Prostate gland (tissue), 2 donors: Measurements from ENCODE around the gene TAPT1. TPM values are rescaled to one million over a fixed set of nuclear protein-coding genes. Genes with fewer than 3 reads are reported as not detected.

Experiments used
- DNase-seq: peaks from one replicate; pipeline ENCODE4 v3.0.0-alpha.2; 2019; ENCODE audit warnings: low spot score
- H3K27ac ChIP-seq, 2 donors: fragments of 200-600 bp; sonication (generic); 2 replicates each; pipeline ENCODE4 v1.5.1; 2017 to 2019
- H3K27me3 ChIP-seq: fragments of 200-600 bp; sonication (generic); replicated peaks from 2 replicates; pipeline ENCODE4 v1.5.1; 2019; ENCODE audit not compliant: insufficient read depth
- H3K36me3 ChIP-seq, 2 donors: fragments of 200-600 bp; sonication (generic); 1 replicate in 1 of 2; 2 replicates in 1 of 2; pipeline versions ENCODE4 v1.5.1 to v1.8.1; 2017 to 2019
- H3K4me1 ChIP-seq: fragments of 200-600 bp; sonication (generic); replicated peaks from 2 replicates; pipeline ENCODE4 v1.5.1; 2019
- H3K4me3 ChIP-seq, 2 donors: fragments of 200-600 bp; sonication (generic); 2 replicates each; pipeline ENCODE4 v1.5.1; 2017 to 2019
- H3K9me3 ChIP-seq: fragments of 200-600 bp; sonication (generic); 2 replicates; pipeline ENCODE4 v1.5.1; 2017
- POLR2A ChIP-seq: fragments of 450-650 bp; IDR thresholded peaks from one replicate; pipeline ENCODE4 v1.6.1; 2016; ENCODE audit warnings: antibody characterized with exemption, mild to moderate bottlenecking
- POLR2AphosphoS5 ChIP-seq: sonication (generic); formaldehyde crosslinking; IDR thresholded peaks from one replicate; pipeline ENCODE4 v1.6.1; 2017; ENCODE audit warnings: antibody characterized with exemption
- WGBS: methylation state at CpG from one replicate; pipeline ENCODE4 v1.1.5; 2018; 5-methylcytosine and 5-hydroxymethylcytosine counted together
- intact Hi-C: fragments of 100-400 bp; cut with DNase I; formaldehyde crosslinking; loops from one replicate; pipeline ENCODE4 v1.14.2; 2022
- total RNA-seq, 2 donors: library from RNA; depleted of rRNA; stranded (reverse); fragments of >200 nt; gene quantifications; one replicate each; pipeline ENCODE4 v1.1.0, GENCODE V29; 2016
- TF ChIP-seq, protein P1 (sequence below), 4 experiments: fragments of 200-600 bp in 2 of 4; fragments of 450-650 bp in 2 of 4; sonication (generic) in 2 of 4; IDR thresholded peaks; 1 replicate in 3 of 4; 2 replicates in 1 of 4; pipeline ENCODE4 v1.5.1; 2016 to 2019; ENCODE audit warnings: antibody characterized with exemption in 4 of 4, mild to moderate bottlenecking in 2 of 4, moderate library complexity in 2 of 4

The TAPT1 gene
- total RNA-seq, 2 donors from 2014 or later, result 16.2 to 48.6 TPM

- H3K9me3 ChIP-seq, result no peaks in the 10 kb centered on the region
- H3K27me3 ChIP-seq, result no peaks in the 10 kb centered on the region
- no peak for DNase-seq
- H3K27ac ChIP-seq, result no peak overlapping the region
- TF ChIP-seq POLR2AphosphoS5 (no peak), POLR2A (no peak)
- TF ChIP-seq, protein P1, sequence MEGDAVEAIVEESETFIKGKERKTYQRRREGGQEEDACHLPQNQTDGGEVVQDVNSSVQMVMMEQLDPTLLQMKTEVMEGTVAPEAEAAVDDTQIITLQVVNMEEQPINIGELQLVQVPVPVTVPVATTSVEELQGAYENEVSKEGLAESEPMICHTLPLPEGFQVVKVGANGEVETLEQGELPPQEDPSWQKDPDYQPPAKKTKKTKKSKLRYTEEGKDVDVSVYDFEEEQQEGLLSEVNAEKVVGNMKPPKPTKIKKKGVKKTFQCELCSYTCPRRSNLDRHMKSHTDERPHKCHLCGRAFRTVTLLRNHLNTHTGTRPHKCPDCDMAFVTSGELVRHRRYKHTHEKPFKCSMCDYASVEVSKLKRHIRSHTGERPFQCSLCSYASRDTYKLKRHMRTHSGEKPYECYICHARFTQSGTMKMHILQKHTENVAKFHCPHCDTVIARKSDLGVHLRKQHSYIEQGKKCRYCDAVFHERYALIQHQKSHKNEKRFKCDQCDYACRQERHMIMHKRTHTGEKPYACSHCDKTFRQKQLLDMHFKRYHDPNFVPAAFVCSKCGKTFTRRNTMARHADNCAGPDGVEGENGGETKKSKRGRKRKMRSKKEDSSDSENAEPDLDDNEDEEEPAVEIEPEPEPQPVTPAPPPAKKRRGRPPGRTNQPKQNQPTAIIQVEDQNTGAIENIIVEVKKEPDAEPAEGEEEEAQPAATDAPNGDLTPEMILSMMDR (IDR thresholded peaks at IDR 0.05), result no peak
- no peaks in the 10 kb centered on the region for H3K4me1 ChIP-seq
- no peak overlapping the region for H3K4me3 ChIP-seq
- no peaks in the 10 kb centered on the region for H3K36me3 ChIP-seq
- intact Hi-C loops, result no loop called here
- WGBS, result 39% methylated on average over 2 of the region's 2 CpGs
Observed at GRCh38 chr4:16118090-16118489, 108.2 kb downstream of the TAPT1 start.

DNA sequence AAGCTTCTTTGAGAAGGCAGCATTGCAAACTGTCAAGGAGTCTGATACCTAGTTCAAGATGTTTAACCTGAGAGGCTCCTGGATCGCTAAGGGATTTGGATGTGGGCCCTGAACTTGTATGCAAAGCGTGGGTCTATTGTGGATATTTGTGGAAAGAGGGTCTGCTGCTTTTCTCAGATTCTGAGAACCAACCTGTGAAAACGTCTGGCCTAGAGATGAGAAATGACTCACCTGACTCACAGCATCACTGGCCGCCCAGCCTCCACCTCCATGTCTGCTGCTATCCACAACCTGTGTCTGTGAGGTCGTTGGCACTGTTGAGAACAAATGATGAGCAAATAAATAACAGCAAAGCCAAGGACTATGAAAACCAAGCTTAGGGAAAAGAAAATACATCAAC lies 109.1 kb downstream of the TAPT1 start:
- H3K27ac ChIP-seq, result no peak overlapping the region
- WGBS, result 84% methylated on average over 5 of the region's 5 CpGs
- intact Hi-C loops, result no loop called here
- H3K9me3 ChIP-seq, result no peaks in the 10 kb centered on the region
- no peak for TF ChIP-seq POLR2AphosphoS5
- TF ChIP-seq POLR2A, result no peak
- TF ChIP-seq, protein P1 (IDR thresholded peaks at IDR 0.05), result no peak
- H3K4me3 ChIP-seq, result no peak overlapping the region
- no peaks in the 10 kb centered on the region for H3K36me3 ChIP-seq
- no peaks in the 10 kb centered on the region for H3K27me3 ChIP-seq
- H3K4me1 ChIP-seq, result no peaks in the 10 kb centered on the region
- no peak for DNase-seq

GRCh38 chr4:16116493-16116990 lies 109.7 kb downstream of the TAPT1 start:
- Histone ChIP-seq H3K27me3 (no peaks in the 10 kb centered on the region), H3K27ac (no peak overlapping the region), H3K36me3 (no peaks in the 10 kb centered on the region), H3K4me1 (no peaks in the 10 kb centered on the region), H3K4me3 (no peak overlapping the region), H3K9me3 (no peaks in the 10 kb centered on the region)
- TF ChIP-seq POLR2A (no peak), POLR2AphosphoS5 (no peak)
- TF ChIP-seq, protein P1 (IDR thresholded peaks at IDR 0.05), result no peak
- intact Hi-C loops, result no loop called here
- no peak for DNase-seq
- 59% methylated on average over 3 of the region's 3 CpGs for WGBS

DNA sequence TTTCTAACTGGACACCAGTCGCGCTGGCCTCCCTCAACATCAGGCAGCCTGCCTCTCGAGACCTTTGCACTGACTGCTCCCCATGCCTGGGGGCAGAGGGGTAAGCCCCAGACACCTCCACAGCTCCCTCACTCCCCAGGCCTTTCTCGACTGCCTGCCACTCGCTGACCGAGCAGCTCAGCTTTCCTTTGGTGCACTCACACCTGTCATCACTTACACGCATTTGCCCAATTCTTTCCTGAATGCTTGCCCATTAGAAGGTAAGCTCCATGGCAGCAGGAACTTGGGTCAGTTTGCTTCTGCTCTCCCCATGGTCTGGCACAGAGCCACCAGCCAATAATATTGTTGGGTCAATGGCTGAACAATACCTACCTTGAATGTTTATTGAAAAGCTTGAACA lies 110.3 kb downstream of the TAPT1 start:
- TF ChIP-seq, protein P1 (IDR thresholded peaks at IDR 0.05), result no peak
- no peak for TF ChIP-seq POLR2AphosphoS5
- TF ChIP-seq POLR2A, result no peak
- no peaks in the 10 kb centered on the region for H3K9me3 ChIP-seq
- no peak overlapping the region for H3K27ac ChIP-seq
- H3K4me3 ChIP-seq, result no peak overlapping the region
- no peaks in the 10 kb centered on the region for H3K27me3 ChIP-seq
- intact Hi-C loops, result no loop called here
- 97% methylated on average over 7 of the region's 7 CpGs for WGBS
- no peaks in the 10 kb centered on the region for H3K36me3 ChIP-seq
- no peak for DNase-seq
- no peaks in the 10 kb centered on the region for H3K4me1 ChIP-seq

GRCh38 chr4:16114546-16114945 lies 111.7 kb downstream of the TAPT1 start:
- Histone ChIP-seq H3K27me3 (no peaks in the 10 kb centered on the region), H3K4me3 (no peak overlapping the region)
- DNase-seq, result no peak

More at GRCh38 chr4:16114546-16114945, 111.7 kb downstream of the TAPT1 start:
- Histone ChIP-seq H3K27ac (no peak overlapping the region), H3K4me1 (no peaks in the 10 kb centered on the region), H3K9me3 (no peaks in the 10 kb centered on the region), H3K36me3 (no peaks in the 10 kb centered on the region)
- TF ChIP-seq POLR2AphosphoS5, result no peak
- TF ChIP-seq, protein P1 (IDR thresholded peaks at IDR 0.05), result no peak
- no peak for TF ChIP-seq POLR2A
- intact Hi-C loops, result no loop called here
- 88% methylated on average over 6 of the region's 6 CpGs for WGBS
